Calu3 (cell line): ENCODE data around the gene TMEM212. TPM values are rescaled to one million over a fixed set of nuclear protein-coding genes. Genes with fewer than 3 reads are reported as not detected.

Experiments used
- BruUV-seq: library from RNA; stranded (reverse); fragments of 400-500 nt; replicated peaks from 2 replicates; lab custom pipeline; 2021; lab: Mats Ljungman, UMichigan
- CTCF ChIA-PET: fragments of 300-600 bp; sonication (Branson Sonifier 250); formaldehyde crosslinking; loops from one replicate; lab custom pipeline; 2022; ENCODE audit warnings: antibody characterized with exemption; lab: Charles Lee
- DNase-seq: peaks from one replicate; pipeline ENCODE4 v3.0.0; 2022
- H3K27ac Mint-ChIP-seq: one replicate; pipeline ENCODE4 v1.8.0; 2022; ENCODE audit warnings: mixed read lengths; ENCODE audit not compliant: unreplicated experiment
- H3K27me3 Mint-ChIP-seq: one replicate; pipeline ENCODE4 v1.8.0; 2022; ENCODE audit warnings: mixed read lengths; ENCODE audit not compliant: unreplicated experiment
- H3K36me3 Mint-ChIP-seq: one replicate; pipeline ENCODE4 v1.8.0; 2022; ENCODE audit warnings: mild to moderate bottlenecking, moderate library complexity, mixed read lengths; ENCODE audit not compliant: insufficient read depth, unreplicated experiment
- H3K4me1 Mint-ChIP-seq: one replicate; pipeline ENCODE4 v1.8.0; 2022; ENCODE audit warnings: mild to moderate bottlenecking, low read depth, mixed read lengths; ENCODE audit not compliant: unreplicated experiment
- H3K4me3 Mint-ChIP-seq: one replicate; pipeline ENCODE4 v1.8.0; 2022; ENCODE audit warnings: mild to moderate bottlenecking, low read depth, moderate library complexity, mixed read lengths; ENCODE audit not compliant: unreplicated experiment
- H3K9me3 Mint-ChIP-seq: one replicate; pipeline ENCODE4 v1.8.0; 2022; ENCODE audit warnings: low read depth, mixed read lengths; ENCODE audit not compliant: unreplicated experiment
- CTCF ChIP-seq: fragments of 200-600 bp; IDR thresholded peaks from one replicate; pipeline ENCODE4 v1.8.0; 2022; ENCODE audit warnings: antibody characterized with exemption; ENCODE audit not compliant: unreplicated experiment
- intact Hi-C: fragments of 100-400 bp; cut with micrococcal nuclease; formaldehyde crosslinking; loops from one replicate; pipeline ENCODE4 v1.10.0; 2022; ENCODE audit not compliant: unreplicated experiment
- total RNA-seq: library from RNA; stranded (reverse); gene quantifications from 2 replicates; pipeline ENCODE4 v1.2.3, GENCODE V29; 2022

Gene TMEM212
- total RNA-seq, 1 experiment from 2014 or later = not detected

DNA sequence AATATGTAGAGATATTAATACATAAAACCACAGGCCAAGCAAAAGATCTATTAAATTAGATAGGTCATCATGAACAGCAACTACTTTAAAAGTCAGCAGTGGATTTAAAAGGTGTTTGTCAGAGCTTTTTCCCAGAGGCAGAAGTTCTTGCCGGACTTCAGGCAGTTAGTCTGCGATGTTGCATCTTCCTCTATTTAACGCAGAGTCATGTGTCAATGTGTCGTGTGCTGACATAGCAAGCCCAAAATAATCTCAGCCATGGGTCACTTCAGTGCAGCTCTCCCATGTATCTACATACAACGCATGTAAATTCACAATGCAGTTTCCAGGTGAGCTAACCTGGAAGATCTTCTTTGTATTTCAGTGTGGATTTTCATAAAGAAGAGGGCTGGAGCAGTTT, 8.0 kb upstream of the TMEM212 start:
- BruUV-seq = no TSS peak
- Mint-ChIP-seq H3K9me3 (no peaks in the 10 kb centered on the region), H3K4me1 (peaks cover 39% of the 10 kb centered on the region), H3K27me3 (no peaks in the 10 kb centered on the region), H3K36me3 (no peaks in the 10 kb centered on the region), H3K4me3 (no peak overlapping the region), H3K27ac (no peak overlapping the region)
- no peak for DNase-seq
- no peak for TF ChIP-seq CTCF
- CTCF ChIA-PET = interaction anchor here (1.2 to 2.6 kb wide), 3 partner anchors 13 to 77 kb away, joined by 3 to 32 read pairs (median 5); no protein-coding TSS in a partner anchor
- intact Hi-C loops = loop anchor here (10.0 kb wide), 2 partner anchors 510 to 870 kb away; no protein-coding TSS in a partner anchor

DNA sequence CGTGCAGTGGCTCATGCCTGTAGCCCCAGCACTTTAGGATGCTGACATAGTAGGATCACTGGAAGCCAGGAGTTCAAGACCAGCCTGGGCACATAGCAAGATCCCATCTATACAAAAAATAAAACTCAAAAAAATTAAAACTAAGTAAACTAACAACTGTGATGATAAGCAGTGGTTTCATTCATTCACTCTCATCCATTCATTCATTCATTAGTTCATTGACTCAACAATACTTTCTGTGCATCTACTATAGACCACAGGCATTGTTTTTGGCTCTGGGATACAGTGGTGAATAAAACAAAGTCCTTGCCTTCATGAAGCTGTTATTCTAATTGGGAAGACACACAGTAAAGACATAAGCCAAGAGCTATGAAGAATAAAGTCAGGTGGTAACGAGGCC, 7.5 kb upstream of the TMEM212 start:
- Mint-ChIP-seq H3K4me1 (peaks cover 38% of the 10 kb centered on the region), H3K4me3 (no peak overlapping the region), H3K27me3 (no peaks in the 10 kb centered on the region), H3K9me3 (no peaks in the 10 kb centered on the region), H3K27ac (no peak overlapping the region), H3K36me3 (no peaks in the 10 kb centered on the region)
- CTCF ChIA-PET = interaction anchor here (0.5 to 1.4 kb wide), 2 partner anchors 13 to 190 kb away, joined by 5 to 6 read pairs; no protein-coding TSS in a partner anchor
- no peak for DNase-seq
- BruUV-seq = no TSS peak
- no peak for TF ChIP-seq CTCF
- intact Hi-C loops = loop anchor here (10.0 kb wide), 2 partner anchors 509 to 871 kb away; no protein-coding TSS in a partner anchor

- CTCF ChIA-PET = interaction anchor here (0.9 kb wide), 1 partner anchor 305 kb away, joined by 3 read pairs; no protein-coding TSS in a partner anchor
- no peak for TF ChIP-seq CTCF
- no peaks in the 10 kb centered on the region for H3K27me3 Mint-ChIP-seq
- peaks cover 45% of the 10 kb centered on the region for H3K4me1 Mint-ChIP-seq
- no peaks in the 10 kb centered on the region for H3K9me3 Mint-ChIP-seq
- H3K27ac Mint-ChIP-seq = no peak overlapping the region
- no peak for DNase-seq
- H3K36me3 Mint-ChIP-seq = peaks cover 4% of the 10 kb centered on the region
- no peak overlapping the region for H3K4me3 Mint-ChIP-seq
- BruUV-seq = no TSS peak
- intact Hi-C loops = loop anchor here (10.0 kb wide), 2 partner anchors 508 to 872 kb away; no protein-coding TSS in a partner anchor
Observed at GRCh38 chr3:171836855-171837254, 6.3 kb upstream of the TMEM212 start.

GRCh38 chr3:171837698-171838097, 5.5 kb upstream of the TMEM212 start:
- Mint-ChIP-seq H3K27ac (no peak overlapping the region), H3K36me3 (peaks cover 4% of the 10 kb centered on the region), H3K4me3 (no peak overlapping the region), H3K27me3 (no peaks in the 10 kb centered on the region), H3K4me1 (peaks cover 39% of the 10 kb centered on the region), H3K9me3 (no peaks in the 10 kb centered on the region)
- TF ChIP-seq CTCF = no peak
- DNase-seq = no peak
- intact Hi-C loops = loop anchor here (10.0 kb wide), 2 partner anchors 507 to 873 kb away; no protein-coding TSS in a partner anchor
- no TSS peak for BruUV-seq
- CTCF ChIA-PET = interaction anchor here (1.8 kb wide), 1 partner anchor 13 kb away, joined by 3 read pairs; no protein-coding TSS in a partner anchor
